HG02970 (cell line): ENCODE measurements around the gene GNG14.
A peak's percentile ranks its signal among the peaks of the same experiment; 100 is the strongest.
"Not testable (repeated sequence)": the region's sequence is repeated elsewhere in the genome, so short reads cannot be mapped to it uniquely, and the experiment has no call there.

ENCODE experiments used
- ATAC-seq: cut with Tn5 transposase; IDR thresholded peaks from one replicate; pipeline ENCODE4 v1.9.1; 2021; ENCODE audit warnings: mild to moderate bottlenecking, moderate library complexity, moderate number of reproducible peaks; ENCODE audit not compliant: unreplicated experiment, low FRiP score

Gene GNG14

GRCh38 chr19:12721656-12722565 lies 34.1 kb downstream of the GNG14 start:
- peak; percentile 22 for ATAC-seq

DNA sequence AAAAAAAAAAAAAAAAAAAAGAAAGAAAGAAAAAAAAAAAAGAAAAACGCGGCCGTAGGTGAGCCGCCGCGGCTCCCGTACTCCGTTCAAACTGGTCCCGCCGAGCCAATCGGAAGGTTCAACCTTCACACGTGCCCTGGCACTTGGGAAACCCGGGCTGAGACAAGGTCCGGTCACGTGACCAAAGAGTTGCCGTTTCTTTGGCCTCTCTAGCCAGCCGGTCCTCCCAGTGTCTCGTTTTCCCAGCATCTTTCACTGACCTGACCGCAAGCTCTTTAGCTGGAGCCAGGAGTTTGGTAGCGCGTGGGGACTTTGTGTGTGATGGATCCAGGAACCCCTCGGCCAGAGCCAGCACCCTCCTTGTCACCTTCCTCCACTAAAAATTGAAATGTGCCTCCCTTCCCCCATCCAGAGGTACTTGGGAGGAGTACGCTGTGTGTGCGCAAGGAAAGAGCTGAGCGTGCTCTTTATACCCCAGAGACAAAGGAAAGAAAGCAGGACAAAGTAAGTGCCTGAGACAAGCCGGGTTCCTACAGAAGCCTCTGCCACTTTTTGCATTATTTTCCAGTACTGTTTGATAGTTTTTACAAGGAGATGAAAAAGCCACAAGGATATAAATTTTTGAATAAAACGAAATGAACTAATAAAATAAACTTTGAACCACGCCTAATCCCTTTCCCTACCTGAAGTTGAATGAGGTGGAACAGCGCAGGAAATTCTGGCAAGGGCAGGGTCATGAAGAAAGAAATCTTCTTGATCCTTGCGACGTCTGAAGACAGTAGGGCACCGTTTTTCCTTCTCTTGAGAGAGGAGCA lies 35.0 kb downstream of the GNG14 start:
- ATAC-seq = peak; percentile 89

- no peak for ATAC-seq
Measured at GRCh38 chr19:12723381-12723640, 35.5 kb downstream of the GNG14 start.

- no peak for ATAC-seq
Measured at GRCh38 chr19:12723641-12724426, 36.0 kb downstream of the GNG14 start, which contains the start of gene TNPO2. Gene TNPO2 (minus strand): TSS chr19:12723932. CDS start chr19:12720977, 2,955 bp downstream.

- ATAC-seq = not testable (repeated sequence)
Measured at GRCh38 chr19:12725612-12726011, 37.8 kb downstream of the GNG14 start.

GRCh38 chr19:12726988-12727316 lies 39.2 kb downstream of the GNG14 start:
- no peak for ATAC-seq

GRCh38 chr19:12727745-12728433 lies 40.1 kb downstream of the GNG14 start:
- no peak for ATAC-seq

- no peak for ATAC-seq
Measured at GRCh38 chr19:12730064-12730463, 42.3 kb downstream of the GNG14 start.

GRCh38 chr19:12731337-12731736 lies 43.5 kb downstream of the GNG14 start:
- ATAC-seq = no peak

DNA sequence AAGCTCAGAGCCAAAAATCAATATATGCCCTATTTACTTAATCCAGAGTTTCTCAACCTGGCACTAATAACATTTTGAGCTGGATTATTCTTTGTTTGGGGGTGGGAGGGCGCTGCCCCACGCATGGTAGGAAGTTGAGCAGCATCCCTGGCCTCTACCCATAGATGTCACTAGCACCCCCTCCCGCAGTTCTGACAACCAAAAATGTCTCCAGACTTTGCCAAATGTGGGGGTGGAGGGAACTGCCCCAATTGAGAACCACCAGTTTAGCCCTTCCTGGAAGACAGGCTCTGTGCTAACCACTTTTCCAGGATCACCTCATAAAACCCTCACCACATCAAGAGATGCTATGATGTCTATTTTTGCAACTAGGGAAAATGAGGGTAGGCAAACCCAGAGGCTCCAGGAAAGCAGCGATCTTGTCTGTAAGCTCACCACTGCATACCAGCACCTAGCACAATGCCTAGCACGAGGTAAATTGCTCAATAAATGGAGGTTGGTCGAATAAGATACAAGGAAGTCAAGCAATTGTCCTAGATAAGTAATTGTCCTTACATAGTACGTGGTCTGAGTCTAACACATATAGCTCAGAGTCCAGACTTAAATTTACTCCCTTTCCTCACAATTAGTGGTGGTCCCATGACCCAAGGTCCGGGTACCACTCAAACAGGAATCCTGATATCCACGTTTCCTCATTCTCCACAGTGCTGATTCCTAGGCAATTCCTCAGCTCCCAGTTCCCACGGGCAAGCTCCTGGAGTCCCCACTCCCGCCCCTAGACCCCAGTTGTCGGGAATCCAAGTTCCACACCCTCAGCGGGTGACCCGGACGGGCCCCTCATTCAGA lies 45.8 kb downstream of the GNG14 start:
- no peak for ATAC-seq

DNA sequence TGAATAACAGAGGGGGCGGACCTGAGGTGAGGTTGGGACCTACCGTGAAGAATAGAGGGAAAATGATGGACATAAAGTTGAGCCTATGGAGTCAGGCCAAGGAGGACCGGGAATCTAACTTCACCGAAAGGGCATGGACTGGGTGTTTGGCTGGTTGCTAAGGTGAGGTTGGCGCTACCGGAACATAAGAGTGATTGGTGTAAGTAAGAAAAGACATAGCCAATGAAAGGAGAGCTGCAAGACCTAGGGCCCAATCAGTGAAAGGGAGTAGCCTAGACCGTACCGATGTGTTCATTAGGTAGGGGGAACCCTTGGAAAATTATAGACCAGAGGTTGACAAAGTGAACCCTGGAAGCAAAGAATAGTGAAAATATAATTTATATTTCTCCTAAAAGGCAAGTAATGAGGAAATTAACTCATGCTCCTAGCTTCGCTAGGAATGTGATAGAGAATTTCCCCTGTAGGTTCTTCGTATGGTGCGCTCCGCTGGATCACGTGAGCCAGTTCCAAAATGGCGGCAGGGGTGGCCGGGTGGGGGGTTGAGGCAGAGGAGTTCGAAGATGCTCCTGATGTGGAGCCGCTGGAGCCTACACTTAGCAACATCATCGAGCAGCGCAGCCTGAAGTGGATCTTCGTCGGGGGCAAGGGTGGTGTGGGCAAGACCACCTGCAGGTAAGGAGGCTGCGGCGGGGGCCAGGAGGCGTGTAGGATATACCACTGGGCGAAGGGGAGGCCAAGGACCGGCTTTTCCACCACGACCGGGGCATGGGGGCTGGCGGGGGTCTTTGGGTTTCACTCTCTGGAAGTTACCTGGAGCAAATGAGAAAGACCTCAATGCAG lies 49.4 kb downstream of the GNG14 start, which contains the start of gene GET3:
GET3 (plus strand) TSS at position 503 of the 840 bp plus-strand sequence; CDS start at position 512, 9 bp downstream.
- ATAC-seq = peak; percentile 62

DNA sequence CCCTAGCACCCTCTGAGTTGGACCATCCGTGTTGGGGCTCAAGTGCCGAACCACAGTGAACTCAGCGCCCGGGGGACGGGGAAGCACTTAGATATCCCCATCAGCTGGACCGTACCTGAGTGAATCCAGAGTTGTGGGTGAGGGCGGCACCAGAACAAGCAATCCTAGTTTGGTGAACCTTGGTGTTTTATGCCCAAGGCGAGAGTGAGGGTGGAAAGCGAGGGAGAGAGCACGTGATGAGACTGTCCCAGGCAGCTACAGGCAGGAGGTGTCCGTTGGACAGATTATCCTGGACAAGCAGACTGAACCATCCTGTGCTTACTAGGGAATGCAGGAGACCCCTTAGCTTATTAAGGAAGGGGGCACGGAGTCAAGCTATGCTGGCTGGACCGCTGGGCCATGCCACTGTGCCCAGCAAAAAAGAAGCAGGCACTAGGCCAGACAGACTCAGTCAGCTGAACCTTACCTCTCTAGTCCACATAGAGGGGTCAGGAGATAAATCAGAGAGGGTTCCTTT lies 50.1 kb downstream of the GNG14 start:
- ATAC-seq = no peak
